GM23248 (cell line): ENCODE data around the gene NCF1. TPM values are rescaled to one million over a fixed set of nuclear protein-coding genes. Genes with fewer than 3 reads are reported as not detected.
"Not testable (repeated sequence)": the region's sequence is repeated elsewhere in the genome, so short reads cannot be mapped to it uniquely, and the experiment has no call there.

Experiments used
- DNase-seq: peaks from one replicate; pipeline ENCODE4 v3.0.0-alpha.2; 2015
- H2AFZ ChIP-seq: fragments of 200-600 bp; sonication (generic); 2 replicates; pipeline ENCODE4 v1.6.1; 2016; ENCODE audit warnings: antibody characterized with exemption
- H3F3A ChIP-seq: fragments of 200-600 bp; sonication (generic); 2 replicates; pipeline ENCODE4 v1.6.1; 2016; ENCODE audit warnings: mild to moderate bottlenecking, antibody characterized with exemption, mixed run types; ENCODE audit not compliant: insufficient read depth
- H3K27ac ChIP-seq: fragments of 200-600 bp; sonication (generic); 2 replicates; pipeline ENCODE4 v1.5.1; 2016; ENCODE audit warnings: mild to moderate bottlenecking
- H3K27me3 ChIP-seq: fragments of 200-600 bp; sonication (generic); replicated peaks from 2 replicates; pipeline ENCODE4 v1.6.1; 2016; ENCODE audit warnings: mild to moderate bottlenecking; ENCODE audit not compliant: insufficient read depth
- H3K36me3 ChIP-seq: fragments of 200-600 bp; sonication (generic); 2 replicates; pipeline ENCODE4 v1.6.1; 2016; ENCODE audit warnings: low read depth, mild to moderate bottlenecking
- H3K4me1 ChIP-seq: fragments of 200-600 bp; sonication (generic); 2 replicates; pipeline ENCODE4 v1.6.1; 2016; ENCODE audit warnings: mild to moderate bottlenecking; ENCODE audit not compliant: insufficient read depth
- H3K4me2 ChIP-seq: fragments of 200-600 bp; sonication (generic); one replicate; pipeline ENCODE4 v1.6.1; 2016; ENCODE audit warnings: mild to moderate bottlenecking; ENCODE audit not compliant: unreplicated experiment
- H3K4me3 ChIP-seq: fragments of 200-600 bp; sonication (generic); 2 replicates; pipeline ENCODE4 v1.5.1; 2016; ENCODE audit warnings: mild to moderate bottlenecking
- H3K79me2 ChIP-seq: fragments of 200-600 bp; sonication (generic); 2 replicates; pipeline ENCODE4 v1.6.1; 2016; ENCODE audit warnings: mild to moderate bottlenecking; ENCODE audit not compliant: insufficient read depth
- H3K9ac ChIP-seq: fragments of 200-600 bp; sonication (generic); 2 replicates; pipeline ENCODE4 v1.6.1; 2016; ENCODE audit warnings: mild to moderate bottlenecking
- H3K9me2 ChIP-seq: fragments of 200-600 bp; sonication (generic); 2 replicates; pipeline ENCODE4 v1.6.1; 2016; ENCODE audit warnings: mixed run types, mild to moderate bottlenecking, moderate library complexity; ENCODE audit not compliant: insufficient read depth
- H3K9me3 ChIP-seq: fragments of 200-600 bp; sonication (generic); one replicate; pipeline ENCODE4 v1.6.1; 2017; ENCODE audit warnings: low read depth
- H4K20me1 ChIP-seq: fragments of 200-600 bp; sonication (generic); 2 replicates; pipeline ENCODE4 v1.6.0; 2016; ENCODE audit not compliant: insufficient read depth
- WGBS, 2 experiments: methylation state at CpG; one replicate each; pipeline ENCODE4 v1.1.6; 2015 to 2017; ENCODE audit warnings: low lambda C conversion rate in 2 of 2, low coverage in 1 of 2; ENCODE audit errors: missing lambda C conversion rate in 2 of 2; 5-methylcytosine and 5-hydroxymethylcytosine counted together
- in situ Hi-C: fragments of 300-500 bp; cut with MboI; formaldehyde crosslinking; loops from 2 replicates; pipeline ENCODE4 v1.15.0; 2020
- polyA plus RNA-seq: library from polyadenylated mRNA; unstranded; fragments of >200 nt; fragmentation: Nextera tagmentation; extraction: Ambion mirVana; gene quantifications from 2 replicates; pipeline ENCODE4 v1.2.1, GENCODE V29; 2016
- total RNA-seq: library from RNA; depleted of rRNA; stranded (reverse); fragments of >200 nt; shearing (Covaris generic); gene quantifications from 2 replicates; pipeline ENCODE4 v1.2.3, GENCODE V29; 2014

The NCF1 gene
- total and polyA plus RNA-seq, 2 experiments from 2014 or later, result not detected

DNA sequence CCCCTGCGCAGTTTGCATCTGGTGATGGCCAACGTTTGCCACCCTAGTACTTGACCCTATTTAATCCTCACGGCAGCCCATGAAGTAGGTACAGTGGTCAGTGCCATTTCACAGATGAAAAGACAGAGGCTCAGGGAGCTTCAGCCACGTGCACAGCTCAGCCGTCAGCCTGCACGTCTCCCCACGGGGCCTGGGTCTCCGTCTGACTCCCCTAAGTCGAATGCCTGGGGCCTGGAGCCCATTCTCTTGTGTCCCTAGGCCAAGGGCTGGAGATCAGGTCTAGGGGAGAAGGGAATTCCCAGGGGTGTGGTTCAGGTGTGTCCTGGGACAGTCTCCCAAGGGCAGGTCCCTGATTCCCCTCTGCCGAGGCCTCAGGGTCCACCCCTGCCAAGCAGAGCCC lies 6.8 kb upstream of the NCF1 start:
- H3K27ac ChIP-seq, H3K4me1 ChIP-seq, H3F3A ChIP-seq, H3K36me3 ChIP-seq, H3K4me3 ChIP-seq, H4K20me1 ChIP-seq, DNase-seq, H3K27me3 ChIP-seq, H3K9me2 ChIP-seq, H2AFZ ChIP-seq, H3K4me2 ChIP-seq, in situ Hi-C loops, H3K79me2 ChIP-seq, H3K9ac ChIP-seq, H3K9me3 ChIP-seq: not testable (repeated sequence)
- 68 to 70% methylated on average over 7 to 8 of the region's 10 CpGs for WGBS, 2 experiments

- H3K9me3 ChIP-seq, H3K36me3 ChIP-seq, H3K9ac ChIP-seq, H3K4me2 ChIP-seq, H3K4me3 ChIP-seq, H3K79me2 ChIP-seq, DNase-seq, H2AFZ ChIP-seq, H3F3A ChIP-seq, in situ Hi-C loops, H3K9me2 ChIP-seq, H3K4me1 ChIP-seq, H3K27ac ChIP-seq, H3K27me3 ChIP-seq, H4K20me1 ChIP-seq: not testable (repeated sequence)
- 82 to 90% methylated on average over 5 to 6 of the region's 7 CpGs for WGBS, 2 experiments
Observed at GRCh38 chr7:74770062-74770461, 3.7 kb upstream of the NCF1 start.

GRCh38 chr7:74772093-74772492 lies 1.7 kb upstream of the NCF1 start:
- in situ Hi-C loops, H4K20me1 ChIP-seq, H3K9ac ChIP-seq, H3K9me3 ChIP-seq, DNase-seq, H3K9me2 ChIP-seq, H3K36me3 ChIP-seq, H3K79me2 ChIP-seq, H3K27me3 ChIP-seq, H3F3A ChIP-seq, H3K4me3 ChIP-seq, H3K4me1 ChIP-seq, H2AFZ ChIP-seq, H3K4me2 ChIP-seq, H3K27ac ChIP-seq: not testable (repeated sequence)
- 47 to 80% methylated on average over 3 to 6 of the region's 6 CpGs for WGBS, 2 experiments

- H3F3A ChIP-seq, H3K27ac ChIP-seq, H3K9me2 ChIP-seq, H2AFZ ChIP-seq, H3K36me3 ChIP-seq, H3K4me1 ChIP-seq, H3K4me3 ChIP-seq, DNase-seq, H4K20me1 ChIP-seq, H3K9me3 ChIP-seq, H3K4me2 ChIP-seq, H3K9ac ChIP-seq, in situ Hi-C loops, H3K27me3 ChIP-seq, H3K79me2 ChIP-seq: not testable (repeated sequence)
- no CpG with 5 or more reads among the region's 6 CpGs for WGBS, 2 experiments
Observed at GRCh38 chr7:74775111-74775510, 1.3 kb downstream of the NCF1 start.

- H3K4me2 ChIP-seq, H3K27ac ChIP-seq, H3K27me3 ChIP-seq, H3K36me3 ChIP-seq, H2AFZ ChIP-seq, H3K9me2 ChIP-seq, DNase-seq, in situ Hi-C loops, H3K79me2 ChIP-seq, H4K20me1 ChIP-seq, H3K4me3 ChIP-seq, H3K4me1 ChIP-seq, H3K9me3 ChIP-seq, H3K9ac ChIP-seq, H3F3A ChIP-seq: not testable (repeated sequence)
- WGBS, 2 experiments, result 60 to 85% methylated on average over 4 to 12 of the region's 17 CpGs
Observed at GRCh38 chr7:74779053-74779452, 5.2 kb downstream of the NCF1 start.

- H3K4me1 ChIP-seq, in situ Hi-C loops, H3K36me3 ChIP-seq, H2AFZ ChIP-seq, H3F3A ChIP-seq, H3K4me2 ChIP-seq, H3K27me3 ChIP-seq, H3K9me2 ChIP-seq, H3K9me3 ChIP-seq, H3K4me3 ChIP-seq, DNase-seq, H3K79me2 ChIP-seq, H4K20me1 ChIP-seq, H3K9ac ChIP-seq, H3K27ac ChIP-seq: not testable (repeated sequence)
- 78 to 83% methylated on average over 3 to 4 of the region's 6 CpGs for WGBS, 2 experiments
Observed at GRCh38 chr7:74781746-74782145, 7.9 kb downstream of the NCF1 start.

- H3F3A ChIP-seq, H3K4me1 ChIP-seq, H2AFZ ChIP-seq, H3K9me3 ChIP-seq, H3K27me3 ChIP-seq, H3K27ac ChIP-seq, H3K4me3 ChIP-seq, H3K79me2 ChIP-seq, H3K36me3 ChIP-seq, H4K20me1 ChIP-seq, H3K4me2 ChIP-seq, H3K9me2 ChIP-seq, DNase-seq, in situ Hi-C loops, H3K9ac ChIP-seq: not testable (repeated sequence)
- 40 to 66% methylated on average over 2 to 5 of the region's 5 CpGs for whole genome bisulfite sequencing, 2 experiments
Observed at GRCh38 chr7:74783595-74783994, 9.8 kb downstream of the NCF1 start.

- in situ Hi-C loops, H3K79me2 ChIP-seq, H3K4me2 ChIP-seq, H4K20me1 ChIP-seq, H3K36me3 ChIP-seq, H3F3A ChIP-seq, H3K4me1 ChIP-seq, H2AFZ ChIP-seq, H3K27ac ChIP-seq, H3K9ac ChIP-seq, H3K9me3 ChIP-seq, H3K27me3 ChIP-seq, H3K9me2 ChIP-seq: not testable (repeated sequence)
- DNase-seq, result peak; percentile 77
- peak overlapping the region; percentile 56; the same call in 1 of the 2 replicates for H3K4me3 ChIP-seq
- WGBS, 2 experiments, result 0% methylated on average over 13 to 21 of the region's 82 CpGs
Observed at GRCh38 chr7:74788369-74789150, 14.7 kb downstream of the NCF1 start.
